ENCODE measurements around the gene FXYD4. TPM values are rescaled to one million over a fixed set of nuclear protein-coding genes. Genes with fewer than 3 reads are reported as not detected.

FXYD4 gene
- total and polyA plus RNA-seq, 2 of the 8 experiments (the other 6 are each of a cell fraction or from before 2014, with no cell fraction given), result not detected

GRCh38 chr10:43348511-43349312 is 22.7 kb upstream of the FXYD4 start:
- no peak overlapping the region for H3K23ac ChIP-seq (ENCODE audit: insufficient read length)
- no peak overlapping the region for H3K56ac ChIP-seq (replicated peaks; ENCODE audit: insufficient read length, low read depth, low read length)
- no peak overlapping the region for H3K9ac ChIP-seq (replicated peaks in 1 of 4; ENCODE audit: extremely low read depth in 1 of 4, low read depth in 3 of 4, low read length in 3 of 4)
- H2AFZ ChIP-seq (ENCODE audit: low read length), result no peak overlapping the region
- 0 out of 2 replicates have a peak overlapping the region, but pooled peaks have one; percentile 18 for H2BK15ac ChIP-seq (ENCODE audit: low read length)
- CTCF ChIA-PET (ENCODE audit: partially characterized antibody), result interaction anchor here (0.6 to 5.2 kb wide), 50 partner anchors 9 to 172 kb away, joined by 3 to 75 read pairs (median 5); no protein-coding TSS in a partner anchor
- WGBS, 2 experiments (ENCODE audit: extremely low coverage in 1 of 2, insufficient coverage in 1 of 2, insufficient read length in 1 of 2, insufficient replicate concordance in 2 of 2, low coverage in 1 of 2, low lambda C conversion rate in 2 of 2, missing lambda C conversion rate in 1 of 2), result 52% methylated on average over 13 of the region's 13 CpGs; no CpG with 5 or more reads in 1 of the 2 experiments
- FAIRE-seq, result peak; percentile 88
- no peaks in the 10 kb centered on the region for H4K20me1 ChIP-seq (replicated peaks in 1 of 2; ENCODE audit: control insufficient read depth in 1 of 2, insufficient read depth in 2 of 2, low read length in 2 of 2)
- H3K4ac ChIP-seq (replicated peaks; ENCODE audit: insufficient read length, low read depth, low read length), result no peak overlapping the region
- no peak overlapping the region for H3K4me2 ChIP-seq (ENCODE audit: insufficient read depth in 1 of 2, low read depth in 2 of 2, low read length in 2 of 2)
- peak; percentile 69 to 91 for DNase-seq (ENCODE audit: low read depth in 1 of 2, low spot score in 2 of 2)
- no peak overlapping the region for H4K91ac ChIP-seq (replicated peaks; ENCODE audit: insufficient read length, low read length)
- no peak overlapping the region for H2BK5ac ChIP-seq (ENCODE audit: low read depth, low read length)
- H2BK120ac ChIP-seq (replicated peaks; ENCODE audit: low read depth, low read length), result no peak overlapping the region
- H3K4me1 ChIP-seq (replicated peaks in 1 of 4; ENCODE audit: control insufficient read depth in 3 of 4, insufficient read depth in 4 of 4, low read length in 3 of 4), result peaks cover 0 to 4% (median 2%) of the 10 kb centered on the region in 4 experiments; a peak in 3 of 7 replicates
- no peaks in the 10 kb centered on the region for H3K79me2 ChIP-seq (ENCODE audit: control insufficient read depth in 1 of 2, insufficient read depth in 2 of 2, low read length in 2 of 2)
- H3K27ac ChIP-seq (ENCODE audit: low read depth, low read length), result no peak overlapping the region
- no peaks in the 10 kb centered on the region for H3K23me2 ChIP-seq (ENCODE audit: low read depth, low read length)
- H2AK5ac ChIP-seq (ENCODE audit: low read depth, low read length), result no peak overlapping the region
- TF ChIP-seq RXRA (IDR thresholded peaks at IDR 0.05; ENCODE audit: insufficient read depth, low read depth, low read length) (no peak), POLR2AphosphoS5 (IDR thresholded peaks at IDR 0.05; ENCODE audit: low read depth, low read length) (no peak), CBX5 (IDR thresholded peaks at IDR 0.05; ENCODE audit: low read depth, low read length) (no peak), RAD21 (IDR thresholded peaks at IDR 0.05 in 1 of 2, conservative IDR thresholded peaks at IDR 0.05 in 1 of 2; ENCODE audit: low read depth in 2 of 2, low read length in 2 of 2) (peak; percentile 96), NANOG (IDR thresholded peaks at IDR 0.05; ENCODE audit: insufficient read depth, low read depth, low read length, poor library complexity, severe bottlenecking) (no peak), SP1 (IDR thresholded peaks at IDR 0.05; ENCODE audit: low read depth, low read length) (no peak), CTCF (IDR thresholded peaks at IDR 0.05; ENCODE audit: control extremely low read depth in 1 of 3, insufficient read depth in 1 of 3, low read depth in 1 of 3, low read length in 3 of 3) (peak; percentile 95 to 98 (median 98))
- H3K4me3 ChIP-seq (ENCODE audit: extremely low read depth in 1 of 4, insufficient read depth in 2 of 4, low read depth in 3 of 4, low read length in 4 of 4), result no peak overlapping the region
- H3K27me3 ChIP-seq (replicated peaks in 1 of 4; ENCODE audit: control insufficient read depth in 3 of 4, extremely low read depth in 1 of 4, insufficient read depth in 3 of 4, low read length in 3 of 4), result no peaks in the 10 kb centered on the region
- no peak overlapping the region for H4K8ac ChIP-seq (ENCODE audit: extremely low read depth, insufficient read depth, low read length)
- H2BK20ac ChIP-seq (ENCODE audit: low read length), result no peak overlapping the region
- POLR2A ChIA-PET (ENCODE audit: partially characterized antibody), result interaction anchor here (0.8 kb wide), 1 partner anchor 46 kb away, joined by 3 read pairs; no protein-coding TSS in a partner anchor
- H4K5ac ChIP-seq (ENCODE audit: insufficient read length, low read depth, low read length), result no peak overlapping the region
- no peak overlapping the region for H3K14ac ChIP-seq (ENCODE audit: insufficient read length)
- H3K18ac ChIP-seq (ENCODE audit: extremely low read depth, low read length), result no peak overlapping the region
- H3K36me3 ChIP-seq (ENCODE audit: control insufficient read depth in 2 of 4, insufficient read depth in 4 of 4, low read length in 3 of 4), result no peaks in the 10 kb centered on the region
- no peaks in the 10 kb centered on the region for H3K79me1 ChIP-seq (ENCODE audit: low read depth, low read length)
- no peaks in the 10 kb centered on the region for H3K9me3 ChIP-seq (ENCODE audit: insufficient read depth in 2 of 2, low read depth in 1 of 2, low read length in 1 of 2)
- H2BK12ac ChIP-seq (ENCODE audit: low read depth, low read length), result peak overlapping the region; percentile 81; the same call in 1 of the 2 replicates

Measured in H1 (cell line).